HEK293 (cell line): ENCODE results near the gene FAM227B.
"Not testable (repeated sequence)": the region's sequence is repeated elsewhere in the genome, so short reads cannot be mapped to it uniquely, and the experiment has no call there.

ENCODE experiments used
- CTCF ChIA-PET: fragments of 350-600 bp; formaldehyde crosslinking; extraction: SDS; loops from one replicate; lab custom pipeline; 2021; ENCODE audit warnings: antibody characterized with exemption; lab: Yijun Ruan, JAX
- POLR2A ChIA-PET: fragments of 300-600 bp; formaldehyde crosslinking; extraction: SDS; loops from one replicate; lab custom pipeline; 2020; ENCODE audit warnings: antibody characterized with exemption, inconsistent platforms; lab: Yijun Ruan, JAX
- H3K27ac ChIP-seq: fragments of 200-500 bp; sonication (Bioruptor generic); 2 replicates; pipeline ENCODE4 v1.5.1; 2014; ENCODE audit warnings: low read depth, low read length, control low read depth, inconsistent platforms; ENCODE audit errors: extremely low read depth
- H3K36me3 ChIP-seq, 2 experiments: fragments of 200-500 bp in 1 of 2; sonication (Bioruptor generic) in 1 of 2; 1 replicate in 1 of 2; 2 replicates in 1 of 2; pipeline ENCODE4 v1.5.1; 2014 to 2017; ENCODE audit warnings: inconsistent platforms in 2 of 2, low read length in 2 of 2; ENCODE audit not compliant: control insufficient read depth in 2 of 2, insufficient read depth in 1 of 2
- H3K4me1 ChIP-seq: fragments of 200-500 bp; sonication (Bioruptor generic); 2 replicates; pipeline ENCODE4 v1.5.1; 2014; ENCODE audit warnings: mild to moderate bottlenecking, low read length, inconsistent platforms; ENCODE audit not compliant: control insufficient read depth, insufficient read depth
- H3K4me3 ChIP-seq: 2 replicates; pipeline ENCODE4 v1.5.1; 2011; ENCODE audit warnings: low read depth, mild to moderate bottlenecking, control low read depth, low read length, moderate library complexity
- H3K9me3 ChIP-seq: fragments of 200-500 bp; sonication (Bioruptor generic); 2 replicates; pipeline ENCODE4 v1.5.1; 2014; ENCODE audit warnings: low read depth, low read length, inconsistent platforms; ENCODE audit not compliant: control insufficient read depth, insufficient read depth
- GFI1B ChIP-seq: fragments of 450-650 bp; formaldehyde crosslinking; IDR thresholded peaks from 2 replicates; pipeline ENCODE4 v1.5.1; 2016; ENCODE audit warnings: missing biosample characterization, missing genetic modification characterization
- KLF1 ChIP-seq: fragments of 450-650 bp; formaldehyde crosslinking; IDR thresholded peaks from 2 replicates; pipeline ENCODE4 v1.5.1; 2016; ENCODE audit warnings: missing biosample characterization, missing genetic modification characterization
- RBAK ChIP-seq: fragments of 450-650 bp; formaldehyde crosslinking; IDR thresholded peaks from 2 replicates; pipeline ENCODE4 v1.5.1; 2016; ENCODE audit warnings: missing biosample characterization, missing genetic modification characterization
- ZNF121 ChIP-seq: fragments of 450-650 bp; formaldehyde crosslinking; IDR thresholded peaks from 2 replicates; pipeline ENCODE4 v1.5.1; 2016; ENCODE audit warnings: missing biosample characterization, missing genetic modification characterization
- ZNF138 ChIP-seq: fragments of 450-650 bp; formaldehyde crosslinking; IDR thresholded peaks from 2 replicates; pipeline ENCODE4 v1.5.1; 2016; ENCODE audit warnings: missing biosample characterization, missing genetic modification characterization, borderline replicate concordance
- ZNF175 ChIP-seq: fragments of 450-650 bp; formaldehyde crosslinking; IDR thresholded peaks from 2 replicates; pipeline ENCODE4 v1.5.1; 2016; ENCODE audit warnings: missing biosample characterization, missing genetic modification characterization
- ZNF221 ChIP-seq: fragments of 450-650 bp; formaldehyde crosslinking; IDR thresholded peaks from 2 replicates; pipeline ENCODE4 v1.5.1; 2017; ENCODE audit warnings: missing biosample characterization, missing genetic modification characterization, borderline replicate concordance
- ZNF23 ChIP-seq: fragments of 450-650 bp; formaldehyde crosslinking; IDR thresholded peaks from 2 replicates; pipeline ENCODE4 v1.5.1; 2016; ENCODE audit warnings: missing biosample characterization, missing genetic modification characterization, borderline replicate concordance
- ZNF239 ChIP-seq: fragments of 450-650 bp; formaldehyde crosslinking; IDR thresholded peaks from 2 replicates; pipeline ENCODE4 v1.5.1; 2016; ENCODE audit warnings: missing biosample characterization, missing genetic modification characterization
- ZNF24 ChIP-seq: fragments of 450-650 bp; formaldehyde crosslinking; IDR thresholded peaks from 2 replicates; pipeline ENCODE4 v1.5.1; 2016; ENCODE audit warnings: missing biosample characterization, missing genetic modification characterization
- ZNF530 ChIP-seq: fragments of 450-650 bp; formaldehyde crosslinking; IDR thresholded peaks from 2 replicates; pipeline ENCODE4 v1.5.1; 2016; ENCODE audit warnings: low read depth, missing biosample characterization, missing genetic modification characterization
- ZNF561 ChIP-seq: fragments of 450-650 bp; IDR thresholded peaks from 2 replicates; pipeline ENCODE4 v1.5.1; 2018; ENCODE audit warnings: missing biosample characterization, missing genetic modification characterization, borderline replicate concordance
- ZNF596 ChIP-seq: fragments of 450-650 bp; IDR thresholded peaks from 2 replicates; pipeline ENCODE4 v1.5.0; 2018; ENCODE audit warnings: missing biosample characterization, mild to moderate bottlenecking, missing genetic modification characterization, moderate library complexity
- ZNF664 ChIP-seq: fragments of 450-650 bp; formaldehyde crosslinking; IDR thresholded peaks from 2 replicates; pipeline ENCODE4 v1.5.1; 2016; ENCODE audit warnings: missing biosample characterization, missing genetic modification characterization
- ZNF791 ChIP-seq: fragments of 450-650 bp; formaldehyde crosslinking; IDR thresholded peaks from 2 replicates; pipeline ENCODE4 v1.5.1; 2016; ENCODE audit warnings: missing biosample characterization, missing genetic modification characterization
- ZXDB ChIP-seq: fragments of 450-650 bp; formaldehyde crosslinking; IDR thresholded peaks from 2 replicates; pipeline ENCODE4 v1.5.1; 2016; ENCODE audit warnings: missing biosample characterization, missing genetic modification characterization
- TF ChIP-seq, protein P1 (sequence below): fragments of 450-650 bp; formaldehyde crosslinking; IDR thresholded peaks from 2 replicates; pipeline ENCODE4 v1.5.1; 2016; ENCODE audit warnings: missing biosample characterization, missing genetic modification characterization, borderline replicate concordance

FAM227B gene

DNA sequence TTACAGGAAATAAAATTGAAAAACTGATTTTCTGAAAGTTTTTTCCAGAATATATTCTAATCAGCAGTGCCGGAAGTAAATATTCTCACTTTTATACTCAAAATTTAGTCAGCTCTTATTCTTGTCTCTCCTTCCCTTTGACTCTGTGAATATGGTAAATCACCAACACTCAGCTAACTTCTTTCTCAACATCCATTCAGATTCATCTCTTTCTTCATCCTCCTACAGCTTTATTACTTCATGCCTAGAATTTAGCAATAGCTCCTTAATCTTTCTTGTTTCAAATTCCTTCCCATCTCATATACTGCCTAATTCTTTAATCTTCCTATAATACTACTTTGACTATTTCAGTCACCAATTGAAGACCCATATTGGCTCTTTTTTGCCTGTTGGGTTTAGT lies 129.7 kb downstream of the FAM227B start:
- no peaks in the 10 kb centered on the region for H3K4me1 ChIP-seq
- H3K36me3 ChIP-seq = no peaks in the 10 kb centered on the region
- no peak for TF ChIP-seq GFI1B
- no peaks in the 10 kb centered on the region for H3K9me3 ChIP-seq
- H3K27ac ChIP-seq = no peak overlapping the region
- CTCF ChIA-PET = interaction anchor here (0.6 kb wide), 1 partner anchor 165 kb away, joined by 3 read pairs; no protein-coding TSS in a partner anchor
- POLR2A ChIA-PET = no interaction called here
- no peak overlapping the region for H3K4me3 ChIP-seq

DNA sequence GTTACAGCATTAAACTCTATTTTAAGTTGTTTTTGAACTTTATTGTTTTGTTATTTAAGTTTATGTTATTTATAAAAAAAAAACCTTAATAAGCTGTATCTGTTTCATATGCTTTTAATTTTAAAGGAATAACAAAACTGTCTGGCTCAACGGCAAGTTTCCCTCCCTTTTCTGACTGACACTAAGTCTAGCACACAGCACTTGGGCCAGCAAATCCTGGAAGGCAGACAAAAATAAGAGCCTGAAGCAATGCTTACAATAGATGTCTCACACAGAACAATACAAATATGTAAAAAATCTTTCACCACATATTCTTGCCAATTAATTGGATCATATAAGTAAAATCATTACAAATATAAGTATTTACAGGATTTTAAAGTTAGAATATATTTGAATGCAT lies 135.2 kb downstream of the FAM227B start:
- POLR2A ChIA-PET, H3K36me3 ChIP-seq, H3K27ac ChIP-seq, H3K4me3 ChIP-seq, H3K9me3 ChIP-seq, H3K4me1 ChIP-seq, CTCF ChIA-PET: not testable (repeated sequence)

DNA sequence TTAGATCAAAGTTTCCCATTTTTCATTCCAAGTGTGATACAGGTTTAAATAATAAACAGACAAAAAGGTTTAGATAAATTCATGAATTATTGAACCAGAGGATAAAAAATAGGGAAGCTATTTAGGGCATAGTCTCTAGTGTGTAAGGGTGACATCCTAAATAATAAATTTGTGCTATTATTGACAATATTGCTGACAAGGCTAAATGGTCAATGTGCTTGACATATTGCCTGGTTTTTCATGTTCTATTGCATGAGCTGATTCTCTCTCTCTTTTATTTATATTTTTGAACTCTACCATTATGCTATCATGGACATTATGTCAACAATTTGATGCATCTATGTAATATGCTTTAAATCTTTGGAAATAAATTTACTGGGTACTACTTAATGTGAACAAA lies 141.6 kb downstream of the FAM227B start:
- H3K9me3 ChIP-seq, POLR2A ChIA-PET, H3K4me3 ChIP-seq, CTCF ChIA-PET, H3K4me1 ChIP-seq, H3K27ac ChIP-seq, H3K36me3 ChIP-seq: not testable (repeated sequence)

DNA sequence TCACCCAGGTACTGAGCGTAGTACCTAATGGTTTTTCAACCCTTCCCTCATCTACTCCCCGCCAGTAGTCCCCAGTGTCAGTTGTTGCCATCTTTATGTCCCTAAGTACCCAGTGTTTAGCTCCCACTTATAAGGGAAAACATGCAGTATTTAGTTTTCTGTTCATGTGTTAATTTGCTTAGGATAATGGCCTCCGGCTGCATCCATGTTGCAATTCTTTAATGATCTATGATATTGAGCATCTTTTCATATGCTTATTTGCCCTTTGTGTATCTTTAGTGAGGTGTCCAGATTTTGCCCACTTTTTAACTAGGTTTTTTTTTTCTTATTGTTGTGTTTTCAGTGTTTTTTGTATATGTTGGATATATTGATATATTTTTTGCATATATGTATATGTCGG lies 142.6 kb downstream of the FAM227B start:
- H3K27ac ChIP-seq, H3K36me3 ChIP-seq, H3K9me3 ChIP-seq, POLR2A ChIA-PET, CTCF ChIA-PET, H3K4me3 ChIP-seq, H3K4me1 ChIP-seq: not testable (repeated sequence)

DNA sequence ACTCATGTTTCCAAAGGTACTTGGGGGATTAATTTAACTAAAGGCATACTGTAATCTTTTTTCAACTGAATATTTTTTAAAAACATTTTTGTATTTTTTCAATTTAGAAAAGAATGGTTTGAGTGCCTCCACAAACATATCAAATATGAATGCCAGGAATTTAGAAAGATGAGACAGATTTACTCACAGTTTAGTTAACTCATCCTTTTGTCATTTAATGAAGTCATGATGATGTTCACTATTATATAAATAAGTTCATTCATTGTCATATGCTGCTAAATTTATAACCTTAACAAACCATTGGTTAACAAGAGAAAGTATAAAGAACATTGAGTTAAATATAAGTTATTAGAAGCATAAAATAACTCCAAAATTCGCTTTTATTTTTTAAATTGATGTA lies 147.6 kb downstream of the FAM227B start:
- TF ChIP-seq ZNF596 (tag by site-specific recombination) = no peak
- TF ChIP-seq ZXDB (tag by site-specific recombination) = no peak
- TF ChIP-seq ZNF664 = no peak
- no peak for TF ChIP-seq ZNF175 (tag by site-specific recombination)
- TF ChIP-seq RBAK (tag by site-specific recombination) = no peak
- no peak for TF ChIP-seq ZNF221 (tag by site-specific recombination)
- no peak for TF ChIP-seq KLF1 (tag by site-specific recombination)
- TF ChIP-seq, protein P1, sequence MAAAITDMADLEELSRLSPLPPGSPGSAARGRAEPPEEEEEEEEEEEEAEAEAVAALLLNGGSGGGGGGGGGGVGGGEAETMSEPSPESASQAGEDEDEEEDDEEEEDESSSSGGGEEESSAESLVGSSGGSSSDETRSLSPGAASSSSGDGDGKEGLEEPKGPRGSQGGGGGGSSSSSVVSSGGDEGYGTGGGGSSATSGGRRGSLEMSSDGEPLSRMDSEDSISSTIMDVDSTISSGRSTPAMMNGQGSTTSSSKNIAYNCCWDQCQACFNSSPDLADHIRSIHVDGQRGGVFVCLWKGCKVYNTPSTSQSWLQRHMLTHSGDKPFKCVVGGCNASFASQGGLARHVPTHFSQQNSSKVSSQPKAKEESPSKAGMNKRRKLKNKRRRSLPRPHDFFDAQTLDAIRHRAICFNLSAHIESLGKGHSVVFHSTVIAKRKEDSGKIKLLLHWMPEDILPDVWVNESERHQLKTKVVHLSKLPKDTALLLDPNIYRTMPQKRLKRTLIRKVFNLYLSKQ (tag by site-specific recombination) = no peak
- TF ChIP-seq ZNF23 (tag by site-specific recombination) = no peak
- TF ChIP-seq ZNF24 = no peak
- no peak for TF ChIP-seq ZNF121 (tag by site-specific recombination)
- TF ChIP-seq ZNF791 (tag by site-specific recombination) = no peak
- TF ChIP-seq ZNF530 (tag by site-specific recombination) = no peak
- TF ChIP-seq ZNF138 (tag by site-specific recombination) = no peak
- TF ChIP-seq ZNF561 (tag by site-specific recombination) = no peak
- TF ChIP-seq ZNF239 = no peak
- ChIA-PET POLR2A (no interaction called here), CTCF (no interaction called here)
- H3K36me3 ChIP-seq = no peaks in the 10 kb centered on the region
- H3K4me3 ChIP-seq = no peak overlapping the region
- no peaks in the 10 kb centered on the region for H3K4me1 ChIP-seq
- H3K27ac ChIP-seq = no peak overlapping the region
- H3K9me3 ChIP-seq = no peaks in the 10 kb centered on the region
